Measurements from ENCODE around the gene PIK3C2G.

GRCh38 chr12:18640321-18640955 lies 379.1 kb downstream of the PIK3C2G start:
- TF ChIP-seq CTCF (IDR thresholded peaks at IDR 0.05) (no peak), POLR2A (IDR thresholded peaks at IDR 0.05) (no peak)
